Pulmonary artery endothelial cell (primary cell): ENCODE results near the gene CARD16. TPM values are rescaled to one million over a fixed set of nuclear protein-coding genes. Genes with fewer than 3 reads are reported as not detected.
"Not testable (repeated sequence)": the region's sequence is repeated elsewhere in the genome, so short reads cannot be mapped to it uniquely, and the experiment has no call there.

Experiments
- DNase-seq: peaks from one replicate; pipeline ENCODE4 v3.0.0-alpha.2; 2011; ENCODE audit warnings: low read depth, low spot score
- total RNA-seq: library from RNA; depleted of rRNA; stranded (reverse); fragments of >200 nt; gene quantifications from 2 replicates; pipeline ENCODE4 v1.2.3, GENCODE V29; 2014

The CARD16 gene
- 37.5 and 84.8 TPM in 2 replicates for total RNA-seq

- DNase-seq, result peak; percentile 51
Measured at GRCh38 chr11:105044557-105045524, at the start of gene CARD16. Gene CARD16, minus strand, starts transcription at chr11:105045335. Its CDS starts 38 bp downstream, at chr11:105045297.

GRCh38 chr11:105092256-105093239 lies 47.4 kb upstream of the CARD16 start:
- DNase-seq, result no peak

GRCh38 chr11:105081412-105082150 lies 36.4 kb upstream of the CARD16 start:
- no peak for DNase-seq

- DNase-seq, result not testable (repeated sequence)
Measured at GRCh38 chr11:105080171-105080906, 35.2 kb upstream of the CARD16 start.

- DNase-seq, result no peak
Measured at GRCh38 chr11:105078283-105078682, 33.1 kb upstream of the CARD16 start.

GRCh38 chr11:105077141-105077790 lies 32.1 kb upstream of the CARD16 start:
- DNase-seq, result not testable (repeated sequence)

GRCh38 chr11:105074166-105074530 lies 29.0 kb upstream of the CARD16 start:
- DNase-seq, result no peak

GRCh38 chr11:105073456-105074165 lies 28.5 kb upstream of the CARD16 start:
- DNase-seq, result peak; percentile 58

GRCh38 chr11:105072080-105072479 lies 26.9 kb upstream of the CARD16 start:
- not testable (repeated sequence) for DNase-seq

GRCh38 chr11:105071089-105071732 lies 26.1 kb upstream of the CARD16 start:
- no peak for DNase-seq

GRCh38 chr11:105070306-105070705 lies 25.2 kb upstream of the CARD16 start:
- no peak for DNase-seq

- DNase-seq, result not testable (repeated sequence)
Measured at GRCh38 chr11:105069749-105070148, 24.6 kb upstream of the CARD16 start.

- not testable (repeated sequence) for DNase-seq
Measured at GRCh38 chr11:105063245-105063941, 18.3 kb upstream of the CARD16 start.

- DNase-seq, result no peak
Measured at GRCh38 chr11:105057432-105057831, 12.3 kb upstream of the CARD16 start.

- no peak for DNase-seq
Measured at GRCh38 chr11:105056446-105056845, 11.3 kb upstream of the CARD16 start.

GRCh38 chr11:105054723-105055493 lies 9.8 kb upstream of the CARD16 start:
- DNase-seq, result no peak

GRCh38 chr11:105052487-105052886 lies 7.4 kb upstream of the CARD16 start:
- no peak for DNase-seq
